HS-27A (cell line): ENCODE data around the gene FCHO2.
"Not testable (repeated sequence)": the region's sequence is repeated elsewhere in the genome, so short reads cannot be mapped to it uniquely, and the experiment has no call there.

Source experiments
- DNase-seq: peaks from one replicate; pipeline ENCODE4 v3.0.0-alpha.2; 2012; ENCODE audit warnings: low read depth, missing footprints

The FCHO2 gene, protein sequence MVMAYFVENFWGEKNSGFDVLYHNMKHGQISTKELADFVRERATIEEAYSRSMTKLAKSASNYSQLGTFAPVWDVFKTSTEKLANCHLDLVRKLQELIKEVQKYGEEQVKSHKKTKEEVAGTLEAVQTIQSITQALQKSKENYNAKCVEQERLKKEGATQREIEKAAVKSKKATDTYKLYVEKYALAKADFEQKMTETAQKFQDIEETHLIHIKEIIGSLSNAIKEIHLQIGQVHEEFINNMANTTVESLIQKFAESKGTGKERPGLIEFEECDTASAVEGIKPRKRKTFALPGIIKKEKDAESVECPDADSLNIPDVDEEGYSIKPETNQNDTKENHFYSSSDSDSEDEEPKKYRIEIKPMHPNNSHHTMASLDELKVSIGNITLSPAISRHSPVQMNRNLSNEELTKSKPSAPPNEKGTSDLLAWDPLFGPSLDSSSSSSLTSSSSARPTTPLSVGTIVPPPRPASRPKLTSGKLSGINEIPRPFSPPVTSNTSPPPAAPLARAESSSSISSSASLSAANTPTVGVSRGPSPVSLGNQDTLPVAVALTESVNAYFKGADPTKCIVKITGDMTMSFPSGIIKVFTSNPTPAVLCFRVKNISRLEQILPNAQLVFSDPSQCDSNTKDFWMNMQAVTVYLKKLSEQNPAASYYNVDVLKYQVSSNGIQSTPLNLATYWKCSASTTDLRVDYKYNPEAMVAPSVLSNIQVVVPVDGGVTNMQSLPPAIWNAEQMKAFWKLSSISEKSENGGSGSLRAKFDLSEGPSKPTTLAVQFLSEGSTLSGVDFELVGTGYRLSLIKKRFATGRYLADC

DNA sequence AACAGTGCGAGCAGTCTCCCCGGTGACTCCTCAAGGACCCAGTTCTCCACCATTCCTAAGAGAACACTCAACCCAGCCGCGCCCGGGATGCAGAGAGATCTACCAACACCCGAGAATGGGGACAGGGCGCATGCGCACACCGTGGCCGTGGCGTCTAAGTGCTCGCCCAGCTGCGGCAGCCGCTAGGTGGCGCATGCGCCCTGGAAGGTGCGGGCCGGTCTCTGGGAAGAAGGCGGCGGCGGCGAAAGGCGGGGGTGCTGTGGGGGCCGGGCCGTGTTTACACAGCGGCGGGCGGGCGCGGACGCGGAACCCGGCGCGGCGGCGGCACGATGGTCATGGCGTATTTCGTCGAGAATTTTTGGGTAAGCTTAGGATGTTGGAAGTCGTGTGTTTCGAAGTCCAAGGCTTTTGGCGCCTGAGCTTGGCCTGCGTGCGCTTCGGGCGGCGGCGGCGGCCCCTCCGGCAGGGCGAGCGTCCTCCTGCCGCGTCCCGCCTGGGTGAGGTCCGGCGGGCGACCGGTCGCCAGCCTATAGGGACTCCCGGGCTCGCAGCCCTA lies at the start of gene FCHO2:
FCHO2 (plus strand) TSS at position 274 of the 556 bp plus-strand sequence; CDS start at position 330, 56 bp downstream.
- peak; percentile 84 for DNase-seq

DNA sequence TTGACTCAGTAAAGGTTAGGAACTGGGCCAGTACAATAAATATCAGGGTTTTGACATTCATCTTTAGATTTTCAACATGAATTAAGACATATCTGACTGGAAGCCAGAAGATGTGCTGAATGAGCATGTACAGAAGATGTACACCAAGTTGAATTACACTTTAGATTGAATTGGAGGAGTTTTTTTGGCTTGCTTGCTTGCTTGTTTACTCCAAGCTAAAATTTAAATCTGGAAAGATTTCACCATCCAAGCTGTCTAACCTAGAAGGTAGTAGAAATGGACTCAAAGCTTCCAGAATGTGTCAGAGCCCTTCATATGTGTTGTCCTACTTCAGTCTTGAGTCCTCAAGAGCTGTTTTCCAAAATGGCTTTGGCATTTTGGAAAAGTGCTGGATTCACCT lies 49.0 kb upstream of the FCHO2 start:
- no peak for DNase-seq

DNA sequence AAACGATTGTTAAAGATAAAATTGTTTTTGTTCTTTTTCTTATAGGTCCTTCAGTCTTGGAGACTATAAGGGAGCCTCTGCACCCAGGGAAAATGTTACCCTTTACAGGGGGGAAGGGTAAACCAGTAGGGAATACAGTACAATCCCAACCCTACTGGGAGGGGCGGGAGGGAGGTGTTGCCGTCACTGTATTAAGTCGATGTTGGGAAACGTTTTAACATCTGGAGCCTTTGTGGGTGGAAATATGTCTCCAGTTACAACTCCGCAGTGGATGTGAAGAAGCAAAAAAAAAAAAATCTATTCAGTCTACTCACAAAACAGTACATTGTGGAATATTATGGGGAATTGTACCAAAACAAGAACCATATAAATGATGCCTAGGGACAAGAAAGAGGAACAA lies 47.2 kb upstream of the FCHO2 start:
- no peak for DNase-seq

DNA sequence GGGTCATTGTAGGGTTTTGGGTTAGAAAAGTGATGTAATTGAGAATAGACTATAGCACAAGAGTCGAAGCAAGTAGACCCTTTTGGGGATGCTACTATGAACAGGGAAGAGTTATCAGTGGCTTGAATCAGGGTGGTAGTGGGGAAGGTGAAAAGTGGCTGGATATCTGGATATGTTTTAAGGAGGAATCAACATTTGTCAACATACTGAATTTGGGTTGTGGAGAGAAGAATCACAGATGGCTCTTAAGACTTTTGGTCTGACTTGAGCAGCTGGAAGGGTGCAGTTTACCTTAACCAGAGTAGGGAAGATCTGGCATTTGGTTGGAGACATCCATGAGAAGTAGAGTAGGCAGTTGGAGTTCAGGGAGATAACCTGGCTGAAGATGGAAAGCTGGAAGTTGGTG lies 38.5 kb upstream of the FCHO2 start:
- DNase-seq, result no peak

DNA sequence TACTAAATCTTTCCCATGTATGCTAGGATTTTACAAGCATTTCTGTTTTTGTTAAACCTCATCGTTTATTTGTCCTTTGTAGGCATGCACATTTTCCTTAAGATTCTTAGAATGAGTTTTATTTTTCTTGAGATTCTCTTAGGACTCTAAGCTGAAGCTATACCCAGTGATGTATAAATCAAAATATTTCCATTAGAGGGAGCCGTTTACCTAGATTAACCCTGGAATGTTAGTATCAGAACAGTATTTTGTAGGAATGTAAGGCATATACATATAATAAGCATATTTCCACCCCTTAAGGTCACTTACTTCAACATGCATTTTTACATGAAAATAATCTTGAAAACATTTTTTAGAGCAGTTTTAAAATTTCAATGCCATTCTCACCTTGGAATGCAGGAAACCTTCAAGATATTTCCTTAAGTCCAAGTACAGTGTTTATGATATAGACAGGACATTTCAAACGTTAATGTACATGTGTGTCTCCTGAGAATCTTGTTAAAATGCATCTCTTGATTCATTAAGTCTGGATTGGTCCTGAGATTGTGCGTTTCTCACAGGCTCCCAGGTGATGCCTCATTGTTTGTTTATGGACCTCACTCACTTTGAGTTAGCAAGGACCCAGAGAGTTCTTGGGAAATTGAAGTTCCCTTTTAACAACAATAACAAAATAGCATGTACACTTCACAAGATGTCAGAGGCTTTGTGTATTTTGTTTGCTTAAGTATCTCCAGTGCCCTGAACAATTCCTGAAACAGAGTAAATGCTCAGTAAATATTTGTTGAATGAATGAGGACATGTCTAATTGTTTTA lies 34.9 kb upstream of the FCHO2 start:
- DNase-seq, result no peak

DNA sequence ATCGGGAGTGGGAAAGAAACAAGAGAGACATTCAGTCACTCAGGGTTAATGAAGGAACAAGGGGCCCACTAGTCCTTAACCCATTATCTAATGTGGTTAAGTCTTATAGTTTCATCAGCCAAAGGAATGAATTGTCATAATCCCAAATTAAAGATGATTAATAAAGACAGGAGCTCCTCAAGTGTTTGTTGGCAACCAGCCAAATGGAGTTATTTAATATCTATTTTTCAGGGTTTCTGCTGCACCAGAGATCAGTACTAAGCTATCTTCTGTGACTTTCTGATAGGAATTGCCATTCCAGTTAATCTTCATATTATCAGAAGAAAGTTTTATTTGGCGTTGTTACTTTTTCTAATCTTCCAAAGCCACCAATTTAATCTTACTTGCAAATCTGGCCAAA lies 34.0 kb upstream of the FCHO2 start:
- DNase-seq, result no peak

DNA sequence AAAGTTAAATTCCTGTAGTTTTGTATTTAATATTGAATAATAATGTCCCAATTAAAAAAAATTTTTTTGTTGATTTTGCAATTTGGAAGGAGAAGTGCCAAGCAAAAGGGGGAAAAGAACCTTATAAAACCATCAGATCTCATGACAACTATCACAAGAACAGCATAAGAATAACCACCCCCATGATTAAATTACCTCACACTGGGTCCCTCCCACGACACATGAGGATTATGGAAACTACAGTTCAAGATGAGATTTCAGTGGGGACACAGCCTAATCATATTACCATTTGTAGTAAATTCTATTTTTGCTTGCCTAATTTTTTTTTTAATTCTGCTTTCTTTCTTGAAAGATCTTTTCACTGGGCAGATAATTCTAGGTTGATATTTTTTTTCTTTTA lies 33.4 kb upstream of the FCHO2 start:
- DNase-seq, result no peak

DNA sequence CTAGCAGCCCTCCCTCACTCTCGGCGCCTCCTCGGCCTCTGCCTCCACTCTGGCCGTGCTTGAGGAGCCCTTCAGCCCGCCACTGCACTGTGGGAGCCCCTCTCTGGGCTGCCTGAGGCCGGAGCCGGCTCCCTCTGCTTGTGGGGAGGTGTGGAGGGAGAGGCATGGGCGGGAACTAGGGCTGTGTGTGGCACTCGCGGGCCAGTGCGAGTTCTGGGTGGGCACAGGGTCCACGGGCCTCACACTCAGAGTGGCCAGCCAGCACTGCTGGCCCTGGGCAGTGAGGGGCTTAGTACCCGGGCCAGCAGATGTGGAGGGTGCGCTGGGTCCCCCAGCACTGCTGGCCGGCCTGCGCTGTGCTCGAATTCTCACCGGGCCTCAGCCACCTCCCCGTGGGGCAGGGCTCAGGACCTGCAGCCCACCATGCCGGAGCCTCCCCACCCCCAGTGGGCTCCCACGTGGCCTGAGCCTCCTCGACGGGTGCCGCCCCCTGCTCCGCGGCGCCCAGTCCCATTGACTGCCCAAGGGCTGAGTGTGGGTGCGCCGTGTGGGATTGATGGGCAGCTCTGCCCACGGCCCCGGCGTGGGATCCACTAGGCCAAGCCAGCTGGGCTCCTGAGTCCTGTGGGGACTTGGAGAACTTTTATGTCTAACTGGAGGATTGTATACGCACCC lies 30.4 kb upstream of the FCHO2 start:
- DNase-seq, result no peak

DNA sequence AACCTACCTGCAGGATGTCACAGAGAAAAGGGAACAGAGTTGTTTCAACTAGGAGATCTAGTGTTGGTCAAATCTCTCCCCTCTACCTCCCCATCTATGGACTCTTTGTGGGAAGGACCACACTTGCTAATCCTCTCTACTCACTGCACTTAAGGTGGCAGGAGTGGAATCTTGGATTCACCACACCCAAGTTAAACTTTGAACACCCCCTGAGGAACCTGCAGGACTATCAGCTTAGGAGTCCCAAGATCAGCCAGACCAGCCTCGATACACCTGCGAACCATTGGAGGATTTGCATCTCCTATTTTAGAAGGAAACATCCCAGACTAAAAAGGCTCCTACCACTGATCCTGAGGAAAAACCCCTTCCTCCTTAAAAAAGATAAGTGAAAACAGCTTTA lies 23.2 kb upstream of the FCHO2 start:
- DNase-seq, result not testable (repeated sequence)

DNA sequence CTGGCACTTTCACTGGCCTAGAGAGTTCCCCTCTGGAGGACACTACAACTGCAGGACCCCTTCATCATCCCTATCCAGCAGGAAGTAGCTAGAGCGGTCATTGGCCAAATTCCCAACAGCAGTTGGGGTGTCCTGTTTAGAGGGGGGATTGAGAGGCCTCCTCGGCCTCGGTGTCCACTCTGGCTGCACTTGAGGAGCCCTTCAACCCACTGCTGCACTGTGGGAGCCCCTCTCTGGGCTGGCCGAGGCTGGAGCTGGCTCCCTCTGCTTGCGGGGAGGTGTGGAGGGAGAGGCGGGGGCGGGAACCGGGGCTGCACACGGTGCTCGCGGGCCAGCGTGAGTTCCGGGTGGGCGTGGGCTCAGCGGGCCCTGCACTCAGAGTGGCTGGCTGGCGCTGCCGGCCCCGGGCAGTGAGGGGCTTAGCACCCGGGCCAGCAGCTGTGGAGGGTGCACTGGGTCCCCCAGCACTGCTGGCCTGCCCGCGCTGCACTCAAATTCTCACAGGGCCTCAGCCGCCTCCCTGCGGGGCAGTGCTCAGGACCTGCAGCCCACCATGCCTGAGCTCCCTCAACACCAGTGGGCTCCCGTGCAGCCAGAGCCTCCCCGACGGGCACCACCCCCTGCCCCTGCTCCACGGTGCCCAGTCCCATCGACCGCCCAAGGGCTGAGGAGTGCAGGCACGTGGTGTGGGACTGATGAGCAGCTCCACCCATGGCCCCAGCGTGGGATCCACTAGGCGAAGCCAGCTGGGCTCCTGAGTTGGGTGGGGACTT lies 20.7 kb upstream of the FCHO2 start:
- DNase-seq, result not testable (repeated sequence)

DNA sequence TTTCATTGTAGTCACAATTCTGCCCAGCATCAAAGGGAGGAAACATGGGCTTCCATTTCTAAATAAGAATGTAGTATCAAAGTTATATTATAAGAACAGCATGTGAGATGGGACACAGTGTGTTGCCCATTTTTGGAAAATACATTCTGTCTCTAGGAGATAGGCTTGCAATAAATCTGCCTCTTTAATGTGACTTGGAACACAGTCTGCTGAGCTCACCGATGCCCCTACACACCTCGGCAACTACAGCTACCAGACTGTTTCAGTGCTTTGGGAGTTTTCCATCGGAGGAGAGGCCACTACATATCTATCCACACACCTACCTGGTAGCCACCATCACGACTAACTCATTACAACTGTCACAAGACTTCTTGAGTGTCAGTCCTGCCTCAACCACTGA lies 18.9 kb upstream of the FCHO2 start:
- no peak for DNase-seq

DNA sequence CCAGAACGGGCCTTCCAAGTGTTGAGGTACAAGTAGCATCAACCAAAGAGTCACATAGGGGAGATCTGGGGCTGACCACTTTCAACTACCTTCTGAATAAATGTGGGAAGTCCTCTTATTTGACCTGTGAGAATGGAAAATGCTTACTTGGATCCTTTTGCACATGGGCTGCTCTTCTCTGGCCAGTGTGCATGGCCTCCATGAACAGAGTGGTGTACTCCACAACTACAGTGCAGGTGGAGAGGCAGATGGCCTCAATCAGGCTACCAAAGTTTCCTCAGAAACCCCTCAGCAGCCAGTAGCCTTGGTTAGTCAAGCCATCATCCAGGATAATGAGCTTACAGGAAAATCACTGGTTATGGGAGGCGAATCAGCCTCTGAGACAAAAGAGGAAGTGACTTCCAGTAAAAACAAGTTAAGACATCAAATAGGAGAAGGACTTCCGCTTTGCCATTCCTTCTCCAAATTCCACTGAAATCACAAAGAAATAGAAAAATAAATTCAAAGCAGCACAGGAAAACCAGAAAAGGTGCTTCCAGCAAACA lies 18.3 kb upstream of the FCHO2 start:
- DNase-seq, result no peak

DNA sequence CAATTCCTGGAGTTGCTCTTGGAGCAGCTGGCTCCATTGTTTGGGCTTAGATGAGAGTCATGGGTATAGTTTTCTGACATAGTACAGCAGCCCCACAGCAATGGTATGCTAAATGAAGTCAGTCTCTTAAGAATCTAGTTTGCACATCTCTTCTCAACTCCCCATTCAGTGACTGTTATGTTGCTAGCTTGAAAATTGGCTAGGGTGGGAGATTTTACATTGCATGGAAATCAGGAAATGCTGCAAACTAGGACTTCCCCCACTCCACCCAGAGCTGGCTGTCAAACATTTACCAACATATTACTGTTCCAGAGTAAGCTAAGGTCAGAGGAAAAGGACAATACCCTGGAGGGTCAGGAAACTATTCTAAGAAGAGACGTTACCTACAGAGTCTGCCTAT lies 17.6 kb upstream of the FCHO2 start:
- no peak for DNase-seq

DNA sequence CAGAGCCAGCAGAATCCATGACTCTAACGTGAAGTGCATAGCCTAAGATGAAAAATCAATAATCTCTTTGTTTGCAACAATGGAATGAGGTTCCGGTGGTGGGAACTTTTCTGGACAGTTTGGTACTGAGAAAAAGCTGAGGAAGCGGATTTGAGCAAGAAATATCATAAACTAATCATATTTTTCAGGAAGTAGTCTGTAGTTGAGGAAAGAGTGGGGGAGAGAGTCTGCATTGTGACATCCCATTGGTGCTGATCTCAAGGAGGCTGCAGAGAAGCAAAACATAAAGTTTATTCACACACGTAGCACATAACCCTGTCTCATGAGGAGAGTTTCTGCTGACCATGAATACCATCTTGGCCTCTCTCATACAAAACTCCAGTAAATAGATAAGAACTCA lies 15.8 kb upstream of the FCHO2 start:
- DNase-seq, result no peak

DNA sequence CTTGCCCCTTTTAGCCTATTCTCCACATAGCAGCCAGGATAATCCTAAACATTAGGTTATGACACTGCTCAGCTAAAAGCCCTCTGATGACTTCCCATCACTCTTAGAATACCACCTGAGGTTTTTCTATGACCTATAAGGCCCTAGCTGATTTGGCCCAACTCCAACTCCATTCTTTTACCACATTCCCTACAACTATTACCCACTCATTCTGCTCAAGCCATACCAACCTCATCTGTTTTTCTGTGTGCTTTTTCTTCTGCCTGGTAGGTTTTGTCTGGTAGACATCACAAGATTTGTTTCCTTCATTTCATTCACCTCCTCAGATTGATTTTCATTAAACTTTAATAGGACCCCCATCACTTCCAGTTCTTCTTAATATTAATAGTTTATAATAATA lies 12.5 kb upstream of the FCHO2 start:
- no peak for DNase-seq

DNA sequence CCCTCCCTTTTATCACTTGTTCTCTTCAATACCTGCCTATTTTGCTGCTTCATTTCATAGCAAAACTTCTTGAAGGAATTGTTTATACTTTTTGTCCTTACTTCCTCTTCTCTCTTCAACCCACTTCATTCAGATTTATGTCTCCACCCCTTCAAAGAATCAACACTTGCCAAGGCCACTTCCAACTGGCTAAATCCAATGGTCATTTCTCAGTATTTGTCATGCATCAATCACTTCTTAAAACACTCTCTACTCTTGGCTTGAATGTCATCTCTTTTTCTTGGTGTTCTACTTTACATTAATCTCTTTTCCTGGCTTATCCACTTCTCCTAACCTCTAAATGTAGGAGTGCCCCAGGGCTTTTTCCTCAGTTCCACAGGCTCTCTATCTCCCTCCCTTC lies 8.3 kb upstream of the FCHO2 start:
- DNase-seq, result no peak

DNA sequence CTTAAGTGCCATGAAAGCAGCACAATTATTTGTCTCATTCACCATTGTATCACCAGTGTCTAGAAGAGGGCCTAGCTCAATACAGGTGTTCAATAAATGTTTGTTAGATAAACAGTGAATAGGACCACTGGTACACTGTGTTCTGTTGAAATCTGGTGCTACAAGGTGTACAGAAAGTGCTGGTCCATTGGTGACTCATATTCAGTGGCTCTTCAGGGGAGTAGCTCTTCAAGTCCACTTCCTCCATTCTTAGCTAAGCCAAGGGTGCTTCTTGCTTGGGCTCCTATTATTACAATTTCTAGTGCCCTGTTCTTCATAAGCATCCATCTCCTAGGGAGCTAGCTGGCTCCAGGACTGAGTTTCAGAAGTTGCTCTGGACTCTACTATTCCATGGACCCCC lies 6.4 kb upstream of the FCHO2 start:
- DNase-seq, result no peak

DNA sequence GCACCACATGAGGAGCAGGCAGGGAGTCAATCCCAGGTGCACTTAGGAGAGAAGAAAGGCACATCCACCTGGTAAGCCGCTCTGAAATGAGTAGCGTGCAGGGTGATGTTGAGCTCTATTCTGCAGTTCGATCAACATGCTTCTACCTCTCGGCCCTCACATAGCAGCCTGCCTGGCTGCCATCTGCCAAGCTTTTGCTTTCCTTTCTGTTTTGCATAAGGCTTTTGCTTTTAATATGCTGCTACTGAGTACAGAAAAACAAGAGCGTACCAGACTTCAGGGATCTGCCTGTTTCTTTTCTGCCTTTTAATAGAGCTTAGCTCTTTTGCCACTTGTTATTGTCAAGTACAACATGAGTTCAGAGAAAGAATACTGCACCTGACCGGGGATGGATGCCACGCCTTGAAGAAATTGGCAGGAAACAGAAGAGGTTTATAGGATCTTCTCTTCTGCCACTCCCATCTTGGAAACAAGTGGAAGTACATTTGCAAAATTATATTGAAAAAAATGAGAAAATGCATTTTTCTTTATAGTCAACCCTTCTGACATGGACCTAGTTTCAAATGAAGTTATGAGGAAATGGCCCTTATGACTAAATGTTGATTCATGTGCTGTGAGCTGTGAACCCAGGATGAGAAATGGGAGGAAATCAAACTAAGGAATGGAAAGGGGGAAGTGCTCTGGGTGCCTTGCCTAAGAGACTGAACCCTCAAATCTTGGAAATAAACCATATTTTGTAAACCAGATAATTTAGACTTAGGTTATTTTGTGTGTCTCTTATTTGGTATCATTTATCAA lies 4.0 kb upstream of the FCHO2 start:
- no peak for DNase-seq

DNA sequence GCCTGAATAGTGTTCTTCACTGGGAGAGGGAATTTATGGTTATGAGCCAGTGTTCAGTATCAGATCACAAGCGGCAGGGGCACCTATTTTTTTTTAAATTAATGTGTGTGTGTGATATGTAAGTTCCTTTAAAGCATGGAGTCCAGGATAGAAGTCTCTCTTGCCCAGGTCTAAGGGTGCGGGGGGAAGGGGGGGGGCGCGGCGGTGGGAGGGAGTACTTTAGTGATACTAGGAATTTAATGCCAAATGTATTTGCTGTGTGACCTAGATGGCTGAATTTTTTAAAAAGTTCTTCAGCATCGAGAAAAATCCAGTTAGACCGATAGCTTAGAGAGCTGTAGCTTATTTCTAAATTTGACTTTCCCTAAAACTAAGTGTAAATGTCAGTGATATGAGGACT lies 1.5 kb upstream of the FCHO2 start:
- no peak for DNase-seq
